ENCODE results near the gene ANKRD40CL. TPM values are rescaled to one million over a fixed set of nuclear protein-coding genes. Genes with fewer than 3 reads are reported as not detected.

The ANKRD40CL gene
- polyA plus RNA-seq, 1 donor = 0.30 TPM

DNA sequence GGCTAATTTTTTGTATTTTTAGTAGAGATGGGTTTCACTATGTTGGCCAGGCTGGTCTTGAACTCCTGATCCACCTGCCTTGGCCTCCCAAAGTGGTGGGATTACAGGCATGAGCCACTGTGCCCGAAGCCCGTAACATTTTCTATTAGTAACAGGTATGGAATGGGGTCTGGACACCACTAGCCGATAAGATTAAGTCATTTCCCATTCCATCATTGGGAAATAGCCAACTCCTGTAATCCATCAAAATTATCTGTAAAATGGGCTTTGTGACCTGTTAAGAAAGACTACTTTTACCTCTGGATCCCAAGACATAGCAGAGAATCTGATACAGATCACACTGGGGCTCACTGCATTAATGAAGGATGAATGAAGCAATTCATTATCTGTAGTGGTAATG lies 51.8 kb downstream of the ANKRD40CL start:
- no peak for DNase-seq (ENCODE audit: low read depth)

- DNase-seq (ENCODE audit: low read depth) = no peak
These were observed 54.7 kb downstream of the ANKRD40CL start for GRCh38 chr17:50712641-50713040.

Other genes with a start within 250 kb of the ANKRD40CL start
- gene EPN3, start 234.8 kb downstream of the ANKRD40CL start, polyA plus RNA-seq (ENCODE audit: insufficient read length) = 0.97 TPM
- 24.3 TPM for gene SPATA20, start 220.3 kb downstream of the ANKRD40CL start, polyA plus RNA-seq (ENCODE audit: insufficient read length)
- gene CACNA1G, start 206.8 kb downstream of the ANKRD40CL start, polyA plus RNA-seq (ENCODE audit: insufficient read length) = 6.6 TPM
- 0.39 TPM for gene ABCC3, start 132.6 kb downstream of the ANKRD40CL start, polyA plus RNA-seq (ENCODE audit: insufficient read length)
- gene ANKRD40, start 59.6 kb downstream of the ANKRD40CL start, polyA plus RNA-seq (ENCODE audit: insufficient read length) = 44.4 TPM
- 299 TPM for gene LUC7L3, start 47.9 kb downstream of the ANKRD40CL start, polyA plus RNA-seq (ENCODE audit: insufficient read length)
- gene WFIKKN2, start 68.1 kb upstream of the ANKRD40CL start, polyA plus RNA-seq (ENCODE audit: insufficient read length) = 1.2 TPM
- 64.6 TPM for gene TOB1, start 98.8 kb upstream of the ANKRD40CL start, polyA plus RNA-seq (ENCODE audit: insufficient read length)

Measured in forelimb muscle (tissue), 1 donor.